ENCODE measurements around the gene PARP15. TPM values are rescaled to one million over a fixed set of nuclear protein-coding genes. Genes with fewer than 3 reads are reported as not detected.

Gene PARP15
- total and polyA plus RNA-seq, 2 donors (not counting 3 experiments of a cell fraction or from before 2014, with no cell fraction given) = 0.81 to 1.4 TPM

DNA sequence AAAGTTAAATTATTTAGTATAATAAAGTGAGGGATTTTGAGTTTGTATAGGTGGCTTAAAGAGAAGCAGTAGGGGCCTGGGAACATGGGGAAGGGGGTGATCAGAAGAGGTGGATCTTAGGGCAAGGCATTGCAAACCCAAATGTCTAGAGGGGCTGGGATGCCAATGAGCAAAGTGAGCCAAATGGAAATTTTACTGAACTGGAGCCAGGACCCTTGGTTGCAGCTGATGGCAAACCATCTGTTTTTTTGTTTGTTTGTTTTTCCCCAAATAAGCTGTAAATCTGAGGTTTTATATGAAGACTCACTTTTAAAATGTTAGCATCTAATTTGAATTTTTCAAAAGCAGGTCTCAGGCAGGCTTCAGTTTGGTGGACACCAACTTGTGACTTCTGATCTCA is 88.4 kb downstream of the PARP15 start:
- H3K9ac ChIP-seq (replicated peaks; ENCODE audit: extremely low read depth, insufficient read depth, low read length) = no peak overlapping the region
- H3K27ac ChIP-seq (ENCODE audit: insufficient read depth, low read depth, low read length) = no peak overlapping the region
- H3K4me2 ChIP-seq (ENCODE audit: insufficient read depth, low read length) = no peak overlapping the region
- DNase-seq (ENCODE audit: low read depth, low spot score) (no peak), FAIRE-seq (no peak)
- H3K4me1 ChIP-seq (ENCODE audit: control insufficient read depth, extremely low read depth, insufficient read depth, low read length) = no peaks in the 10 kb centered on the region
- intact Hi-C loops (cut with micrococcal nuclease) (no loop called here), dilution Hi-C loops (cut with MboI; ENCODE audit: extremely low pct_ligation_motif_present, low sequenced_read_pairs) (no loop called here)
- ChIA-PET CTCF (no interaction called here), POLR2A (no interaction called here)
- H3K79me2 ChIP-seq (ENCODE audit: control insufficient read depth, insufficient read depth, low read length) = no peaks in the 10 kb centered on the region
- H2AFZ ChIP-seq (ENCODE audit: low read depth, low read length) = no peak overlapping the region
- no TSS peak for BruUV-seq (replicated peaks)
- no peak for TF ChIP-seq MYC (IDR thresholded peaks at IDR 0.05; ENCODE audit: low read depth, low read length)
- TF ChIP-seq JUN (IDR thresholded peaks at IDR 0.05; ENCODE audit: borderline replicate concordance, insufficient read depth, insufficient read length, low read depth) = no peak
- no peak for TF ChIP-seq CTCF (IDR thresholded peaks at IDR 0.05; ENCODE audit: extremely low read depth in 1 of 2, insufficient read depth in 1 of 2, low read depth in 1 of 2, low read length in 2 of 2)
- no peak for TF ChIP-seq FOS (IDR thresholded peaks at IDR 0.05; ENCODE audit: borderline replicate concordance, insufficient read depth, low read length)
- no peak for TF ChIP-seq GATA2 (IDR thresholded peaks at IDR 0.05; ENCODE audit: insufficient read depth, insufficient read length, low read depth, low read length)
- TF ChIP-seq POLR2A (IDR thresholded peaks at IDR 0.05; ENCODE audit: low read depth, low read length) = no peak
- TF ChIP-seq MAX (IDR thresholded peaks at IDR 0.05; ENCODE audit: insufficient read depth, insufficient read length) = no peak
- no peak for TF ChIP-seq POLR2AphosphoS5 (IDR thresholded peaks at IDR 0.05; ENCODE audit: insufficient read depth, low read depth, low read length)
- TF ChIP-seq EZH2 (IDR thresholded peaks at IDR 0.05; ENCODE audit: borderline replicate concordance, low read depth, low read length, severe bottlenecking) = no peak
- no peaks in the 10 kb centered on the region for H3K9me3 ChIP-seq (replicated peaks; ENCODE audit: control insufficient read depth, insufficient read depth, low read length)
- no peaks in the 10 kb centered on the region for H4K20me1 ChIP-seq (replicated peaks; ENCODE audit: control insufficient read depth, extremely low read depth, insufficient read depth, low read length)
- H3K27me3 ChIP-seq (ENCODE audit: control insufficient read depth in 2 of 2, insufficient read depth in 2 of 2, low read length in 2 of 2) = peaks cover 4 to 9% of the 10 kb centered on the region in 2 experiments
- no peaks in the 10 kb centered on the region for H3K36me3 ChIP-seq (ENCODE audit: control insufficient read depth in 2 of 2, extremely low read depth in 1 of 2, insufficient read depth in 2 of 2, low read length in 2 of 2)
- no peaks in the 10 kb centered on the region for H3K9me1 ChIP-seq (replicated peaks; ENCODE audit: control insufficient read depth, extremely low read depth, insufficient read depth, low read length)
- H3K4me3 ChIP-seq (replicated peaks in 1 of 3; ENCODE audit: insufficient read depth in 1 of 3, low read depth in 1 of 3, low read length in 3 of 3) = no peak overlapping the region

All from endothelial cell of umbilical vein (primary cell).